Measurements from ENCODE around the gene PPIL6. TPM values are rescaled to one million over a fixed set of nuclear protein-coding genes. Genes with fewer than 3 reads are reported as not detected.

PPIL6 gene
- total and polyA plus RNA-seq, 2 donors from 2014 or later: 6.0 to 8.4 TPM

DNA sequence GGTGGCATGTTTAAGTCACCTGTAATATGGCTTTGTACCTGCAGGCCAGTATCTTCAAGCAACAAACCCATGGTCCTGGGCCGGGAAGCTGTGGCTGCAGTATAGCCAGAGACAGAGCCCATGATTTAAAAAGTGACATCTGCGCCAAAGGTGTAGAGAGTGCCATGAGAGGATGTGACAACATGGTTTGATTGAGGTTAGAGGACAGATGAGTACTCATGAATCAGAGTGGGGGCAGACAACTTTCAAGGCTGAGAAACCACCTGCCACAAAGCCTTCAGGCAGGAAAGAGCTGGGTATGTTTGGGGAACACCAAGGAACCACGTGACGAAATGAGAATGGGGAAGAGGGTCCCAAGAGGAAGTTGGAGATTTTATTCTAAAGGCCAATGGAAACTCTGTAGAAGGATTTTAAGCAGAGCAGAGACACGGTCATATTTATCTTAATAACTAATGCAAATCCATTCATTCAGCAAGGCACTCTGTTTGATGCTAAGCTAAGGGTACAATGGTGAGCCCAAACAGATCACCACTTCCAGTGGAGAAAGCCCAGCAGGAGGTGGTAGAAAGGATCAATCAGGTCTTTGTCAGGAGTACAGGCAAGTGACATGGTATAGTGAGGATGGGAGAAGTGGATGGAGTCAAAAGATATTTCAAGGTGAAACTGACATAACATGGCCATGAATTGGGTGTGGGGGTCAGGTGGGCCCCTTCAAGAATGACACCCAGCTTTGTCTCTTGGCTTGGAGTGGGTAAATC, 18.5 kb upstream of the PPIL6 start:
- Histone ChIP-seq H3K27ac (ENCODE audit: low read depth in 2 of 2, low read length in 2 of 2) (no peak overlapping the region), H3K9me3 (ENCODE audit: control insufficient read depth in 2 of 3, insufficient read depth in 1 of 3, low read length in 3 of 3) (no peaks in the 10 kb centered on the region), H3K4me3 (ENCODE audit: low read length in 3 of 3) (no peak overlapping the region), H3K4me1 (ENCODE audit: control insufficient read depth in 2 of 3, insufficient read depth in 2 of 3, low read depth in 1 of 3, low read length in 3 of 3) (peaks cover 0 to 15% (median 11%) of the 10 kb centered on the region in 3 donors), H3K27me3 (ENCODE audit: control insufficient read depth, insufficient read depth, low read length) (no peaks in the 10 kb centered on the region), H3K36me3 (ENCODE audit: control insufficient read depth in 2 of 3, insufficient read depth in 3 of 3, low read length in 3 of 3) (peaks cover 0 to 5% (median 2%) of the 10 kb centered on the region in 3 donors), H3K9ac (ENCODE audit: low read length in 3 of 3) (no peak overlapping the region)
- DNase-seq (no peak), FAIRE-seq (no peak)
- TF ChIP-seq, protein P1, sequence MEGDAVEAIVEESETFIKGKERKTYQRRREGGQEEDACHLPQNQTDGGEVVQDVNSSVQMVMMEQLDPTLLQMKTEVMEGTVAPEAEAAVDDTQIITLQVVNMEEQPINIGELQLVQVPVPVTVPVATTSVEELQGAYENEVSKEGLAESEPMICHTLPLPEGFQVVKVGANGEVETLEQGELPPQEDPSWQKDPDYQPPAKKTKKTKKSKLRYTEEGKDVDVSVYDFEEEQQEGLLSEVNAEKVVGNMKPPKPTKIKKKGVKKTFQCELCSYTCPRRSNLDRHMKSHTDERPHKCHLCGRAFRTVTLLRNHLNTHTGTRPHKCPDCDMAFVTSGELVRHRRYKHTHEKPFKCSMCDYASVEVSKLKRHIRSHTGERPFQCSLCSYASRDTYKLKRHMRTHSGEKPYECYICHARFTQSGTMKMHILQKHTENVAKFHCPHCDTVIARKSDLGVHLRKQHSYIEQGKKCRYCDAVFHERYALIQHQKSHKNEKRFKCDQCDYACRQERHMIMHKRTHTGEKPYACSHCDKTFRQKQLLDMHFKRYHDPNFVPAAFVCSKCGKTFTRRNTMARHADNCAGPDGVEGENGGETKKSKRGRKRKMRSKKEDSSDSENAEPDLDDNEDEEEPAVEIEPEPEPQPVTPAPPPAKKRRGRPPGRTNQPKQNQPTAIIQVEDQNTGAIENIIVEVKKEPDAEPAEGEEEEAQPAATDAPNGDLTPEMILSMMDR (IDR thresholded peaks at IDR 0.05; ENCODE audit: borderline replicate concordance, extremely low read depth, insufficient read depth): no peak
- intact Hi-C loops (cut with DNase I): no loop called here

DNA sequence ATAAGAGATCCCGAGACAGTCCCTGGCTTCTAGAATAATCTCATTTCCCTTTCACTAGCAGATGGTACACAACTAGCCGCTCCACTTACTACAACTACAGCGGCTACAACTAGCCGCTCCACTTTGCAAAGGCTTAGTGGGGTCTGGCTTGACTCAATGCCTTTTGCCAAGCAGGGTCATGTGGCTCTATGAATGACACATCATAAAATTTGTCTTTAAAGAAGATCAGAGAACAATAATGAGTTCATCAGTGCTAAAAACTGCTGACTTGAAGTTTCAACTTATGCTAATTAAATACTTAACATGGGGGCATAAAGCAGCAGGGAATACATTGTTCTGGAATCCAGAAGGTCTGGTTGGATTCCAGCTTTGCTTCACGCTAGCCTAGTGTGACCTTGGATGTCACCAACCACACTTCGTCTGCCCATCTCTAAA, 17.2 kb upstream of the PPIL6 start:
- DNase-seq (no peak), FAIRE-seq (no peak)
- no peak overlapping the region for H3K9ac ChIP-seq (ENCODE audit: low read length in 3 of 3)
- TF ChIP-seq, protein P1 (IDR thresholded peaks at IDR 0.05; ENCODE audit: borderline replicate concordance, extremely low read depth, insufficient read depth): no peak
- H3K27ac ChIP-seq (ENCODE audit: low read depth in 2 of 2, low read length in 2 of 2): peak overlapping the region; percentile 3 to 38
- H3K27me3 ChIP-seq (ENCODE audit: control insufficient read depth, insufficient read depth, low read length): no peaks in the 10 kb centered on the region
- peaks cover 0 to 15% (median 11%) of the 10 kb centered on the region in 3 donors for H3K4me1 ChIP-seq (ENCODE audit: control insufficient read depth in 2 of 3, insufficient read depth in 2 of 3, low read depth in 1 of 3, low read length in 3 of 3)
- no peaks in the 10 kb centered on the region for H3K9me3 ChIP-seq (ENCODE audit: control insufficient read depth in 2 of 3, insufficient read depth in 1 of 3, low read length in 3 of 3)
- H3K4me3 ChIP-seq (ENCODE audit: low read length in 3 of 3): no peak overlapping the region
- H3K36me3 ChIP-seq (ENCODE audit: control insufficient read depth in 2 of 3, insufficient read depth in 3 of 3, low read length in 3 of 3): peaks cover 0 to 5% (median 2%) of the 10 kb centered on the region in 3 donors
- intact Hi-C loops (cut with DNase I): no loop called here

DNA sequence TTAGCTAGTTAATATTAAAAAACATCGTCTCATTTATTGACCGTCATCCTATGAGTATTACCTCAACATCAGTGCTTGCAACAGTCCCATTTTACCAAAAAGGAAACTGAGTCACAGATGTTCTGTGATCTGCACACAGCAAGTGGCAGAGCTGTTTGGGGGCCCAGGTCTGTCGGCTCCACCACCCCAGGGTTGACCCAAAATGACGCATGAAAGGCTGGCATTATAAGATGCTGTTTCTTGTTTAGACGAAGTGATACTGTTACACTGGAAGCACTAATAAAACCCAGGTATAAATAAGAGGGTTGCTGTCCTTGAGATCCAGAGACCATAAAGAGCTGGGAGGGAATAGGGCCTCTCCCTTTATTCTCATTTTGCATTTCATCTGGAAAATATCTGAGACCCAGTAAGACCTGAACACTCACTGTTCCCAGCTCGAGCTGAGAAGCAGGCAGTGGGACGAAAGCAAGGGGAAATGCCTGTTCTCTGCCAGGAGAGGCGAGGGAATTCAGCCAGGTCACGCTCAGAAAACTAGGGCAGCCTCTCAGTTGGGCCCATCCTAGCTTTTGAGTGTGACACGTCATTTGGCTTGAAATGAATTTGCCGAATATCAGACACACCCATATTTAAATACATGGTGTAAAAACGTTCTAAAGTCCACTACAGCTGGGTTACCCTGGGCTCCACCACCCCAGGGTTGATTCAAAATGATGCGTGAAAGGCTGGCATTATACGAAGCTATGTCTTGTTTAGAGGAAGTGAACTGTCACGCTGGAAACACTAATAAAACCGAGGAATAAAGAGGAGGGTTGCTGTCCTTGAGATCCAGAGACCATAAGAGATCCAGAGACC, 16.5 kb upstream of the PPIL6 start:
- DNase-seq (no peak), FAIRE-seq (no peak)
- peaks cover 0 to 2% (median 2%) of the 10 kb centered on the region in 3 donors for H3K36me3 ChIP-seq (ENCODE audit: control insufficient read depth in 2 of 3, insufficient read depth in 3 of 3, low read length in 3 of 3)
- H3K4me3 ChIP-seq (ENCODE audit: low read length in 3 of 3): peak overlapping the region in 2 of 3 donors; percentile 19 to 67
- H3K9ac ChIP-seq (ENCODE audit: low read length in 3 of 3): no peak overlapping the region
- H3K27me3 ChIP-seq (ENCODE audit: control insufficient read depth, insufficient read depth, low read length): no peaks in the 10 kb centered on the region
- TF ChIP-seq, protein P1 (IDR thresholded peaks at IDR 0.05; ENCODE audit: borderline replicate concordance, extremely low read depth, insufficient read depth): no peak
- peaks cover 0 to 15% (median 11%) of the 10 kb centered on the region in 3 donors for H3K4me1 ChIP-seq (ENCODE audit: control insufficient read depth in 2 of 3, insufficient read depth in 2 of 3, low read depth in 1 of 3, low read length in 3 of 3)
- peak overlapping the region; percentile 3 to 38 for H3K27ac ChIP-seq (ENCODE audit: low read depth in 2 of 2, low read length in 2 of 2)
- H3K9me3 ChIP-seq (ENCODE audit: control insufficient read depth in 2 of 3, insufficient read depth in 1 of 3, low read length in 3 of 3): no peaks in the 10 kb centered on the region
- intact Hi-C loops (cut with DNase I): no loop called here

Data from kidney (tissue), 14 donors.